Hematopoietic multipotent progenitor cell (in vitro differentiated cells): ENCODE data around the gene DCTN4. TPM values are rescaled to one million over a fixed set of nuclear protein-coding genes. Genes with fewer than 3 reads are reported as not detected.
"Not testable (repeated sequence)": the region's sequence is repeated elsewhere in the genome, so short reads cannot be mapped to it uniquely, and the experiment has no call there.

Source experiments
- DNase-seq, 3 donors: peaks; one replicate each; pipeline ENCODE4 v3.0.0-alpha.2; 2011 to 2015; ENCODE audit warnings: low read depth in 2 of 3, low spot score in 2 of 3
- total RNA-seq: library from RNA; depleted of rRNA; stranded (reverse); fragments of >200 nt; gene quantifications from one replicate; pipeline ENCODE4 v1.2.3, GENCODE V29; 2012

DCTN4 gene
- total RNA-seq, result 33.4 TPM

DNA sequence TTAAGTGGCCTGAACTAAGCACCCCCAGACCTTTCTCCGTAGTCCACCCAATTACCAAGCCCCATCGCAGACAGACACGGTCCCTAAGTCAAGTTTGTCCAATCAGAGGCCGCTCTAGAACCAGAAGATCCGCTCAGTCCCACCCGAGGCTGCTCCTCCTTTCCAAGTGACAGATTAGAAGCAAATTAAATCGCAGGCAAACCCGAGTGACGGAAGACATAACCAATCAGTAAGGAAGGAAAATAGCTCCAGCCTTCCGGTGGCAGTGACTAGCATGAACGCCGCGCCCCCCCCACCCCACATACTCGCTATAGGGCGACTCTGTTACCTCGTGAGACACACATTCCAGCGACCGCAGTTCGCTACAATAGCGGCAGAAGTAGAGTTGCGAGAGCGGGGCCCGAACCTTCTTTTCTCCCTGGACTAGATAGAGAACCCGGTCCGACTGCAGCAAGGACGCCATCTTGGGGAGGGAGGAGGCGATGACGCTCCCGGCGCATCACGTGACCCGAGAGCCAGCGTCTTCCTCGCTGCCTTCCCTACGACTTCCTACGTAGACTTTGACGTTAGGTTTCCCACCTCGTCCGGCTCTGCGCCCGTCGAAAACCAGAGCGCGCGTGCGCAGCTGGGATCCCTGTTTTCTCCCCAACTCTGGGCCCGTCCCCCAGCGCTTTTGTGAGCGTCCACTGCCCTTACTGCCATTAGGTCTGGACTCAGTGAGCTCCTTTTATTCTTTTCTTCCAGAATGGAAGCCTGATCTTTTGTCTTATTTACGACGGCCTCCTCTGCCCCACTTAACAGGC lies at the start of gene DCTN4:
Gene DCTN4 (minus strand): TSS at position 487 of the 803 bp plus-strand sequence. CDS start 24 bp downstream, at position 463.
- DNase-seq, result peak; percentile 95 to 99 (median 97)

DNA sequence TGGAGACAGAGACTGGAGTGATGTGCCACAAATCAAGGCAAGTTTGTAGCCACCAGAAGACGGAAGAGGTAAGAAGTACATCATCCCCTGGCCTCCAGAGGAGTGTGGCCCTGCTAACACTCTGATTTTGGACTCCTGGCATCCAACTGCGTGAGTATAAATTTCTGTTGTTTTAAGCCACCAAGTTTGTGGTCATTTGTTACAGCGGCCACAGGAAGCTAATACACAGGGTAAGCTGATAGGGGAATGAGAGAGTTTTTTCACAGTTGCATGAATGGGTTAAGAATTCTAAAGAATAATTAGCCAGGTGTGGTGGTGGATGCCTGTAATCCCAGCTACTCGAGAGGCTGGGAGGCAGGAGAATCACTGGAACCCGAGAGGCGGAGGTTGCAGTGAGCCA lies 45.6 kb upstream of the DCTN4 start:
- no peak for DNase-seq

DNA sequence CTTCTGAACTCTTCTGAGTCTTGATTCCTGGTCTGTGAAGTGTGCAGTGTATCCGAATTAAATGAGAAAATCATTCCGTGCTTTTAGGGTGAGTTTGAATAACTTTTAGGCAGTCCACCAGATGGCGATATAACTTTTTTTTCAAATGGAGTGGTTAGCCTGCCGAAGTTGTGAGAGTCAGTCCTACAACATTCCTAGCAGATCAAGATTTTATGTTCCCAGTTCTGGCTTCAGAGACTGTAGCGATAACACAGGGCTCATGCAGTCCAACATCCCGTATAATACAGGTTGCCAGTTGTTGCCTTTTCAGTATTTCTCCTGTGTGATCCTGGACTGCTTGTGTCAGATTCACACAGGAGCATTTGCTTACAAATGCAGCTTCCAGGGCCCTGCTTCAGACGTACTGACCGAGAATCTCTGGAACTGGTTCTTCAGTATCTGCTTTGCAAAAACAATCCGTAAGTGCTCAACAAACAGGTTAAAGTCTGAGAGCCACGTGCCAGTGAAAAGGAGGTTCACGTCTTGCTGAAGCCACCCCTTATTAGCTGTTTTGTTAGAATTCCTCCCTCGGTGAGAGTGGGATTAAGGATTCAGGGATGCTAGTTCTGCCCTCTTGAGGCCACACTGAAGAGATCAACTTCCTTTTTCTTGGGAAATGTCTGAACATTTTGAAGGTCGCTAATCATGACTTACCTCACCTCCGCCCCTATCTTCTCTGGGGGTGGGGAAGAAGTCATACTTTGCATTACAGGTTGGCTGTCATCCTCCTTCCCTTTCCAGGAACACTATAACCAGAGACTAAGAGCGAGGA lies 42.5 kb upstream of the DCTN4 start:
- peak; percentile 18 to 79 (median 59) for DNase-seq

DNA sequence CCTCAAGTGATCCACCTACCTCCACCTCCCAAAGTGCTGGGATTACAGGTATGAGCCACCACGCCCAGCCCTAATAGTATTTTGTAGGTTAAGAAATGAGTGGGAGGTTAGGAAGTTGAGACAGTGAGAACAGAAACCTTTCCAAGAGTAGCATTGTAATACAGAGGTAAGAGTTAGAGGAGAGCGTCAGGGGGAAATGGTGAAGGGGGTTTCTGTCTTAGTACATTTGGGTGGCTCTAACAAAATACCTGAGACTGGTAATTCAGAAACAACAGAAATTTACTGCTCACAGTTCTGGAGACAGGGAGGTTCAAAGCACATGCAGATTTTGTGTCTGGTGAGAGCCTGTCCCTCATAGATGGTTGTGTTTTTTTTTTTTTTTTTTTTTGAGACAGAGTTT lies 38.6 kb upstream of the DCTN4 start:
- no peak for DNase-seq

DNA sequence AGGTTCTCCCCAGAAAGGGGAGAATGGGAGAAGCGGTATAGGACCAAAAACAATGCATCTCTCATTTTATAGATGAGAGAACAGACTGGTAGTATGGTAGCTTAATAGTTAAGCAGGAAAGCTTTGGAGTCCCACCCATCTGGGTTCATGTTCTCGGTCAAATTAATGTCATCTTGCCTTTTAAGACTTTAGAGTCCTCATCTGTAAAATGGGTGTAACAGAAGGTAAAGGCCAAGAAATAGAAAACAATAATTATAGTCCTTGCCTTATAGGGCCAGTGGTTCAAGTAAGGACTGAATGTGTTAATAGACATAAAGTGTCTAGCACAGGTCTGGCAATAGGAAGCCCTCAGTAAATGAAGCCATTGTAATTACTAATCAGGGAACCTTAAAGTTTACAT lies 36.1 kb upstream of the DCTN4 start:
- no peak for DNase-seq

DNA sequence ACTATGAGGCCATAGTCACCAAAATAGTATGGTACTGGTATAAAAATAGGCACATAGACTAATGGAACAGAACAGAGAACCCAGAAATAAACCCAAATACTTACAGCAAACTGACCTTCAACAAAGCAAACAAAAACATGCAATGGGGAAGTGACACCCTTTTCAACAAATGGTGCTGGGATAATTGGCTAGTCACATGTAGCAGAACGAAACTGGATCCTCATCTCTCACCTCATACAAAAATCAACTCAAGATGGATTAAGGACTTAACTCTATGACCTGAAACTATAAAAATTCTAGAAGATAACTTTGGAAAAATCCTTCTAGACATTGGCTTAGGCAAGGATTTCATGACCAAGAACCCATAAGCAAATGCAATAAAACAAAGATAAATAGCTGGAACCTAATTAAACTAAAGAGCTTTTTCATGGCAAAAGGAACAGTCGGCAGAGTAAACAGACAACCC lies 34.6 kb upstream of the DCTN4 start:
- DNase-seq, result not testable (repeated sequence)

DNA sequence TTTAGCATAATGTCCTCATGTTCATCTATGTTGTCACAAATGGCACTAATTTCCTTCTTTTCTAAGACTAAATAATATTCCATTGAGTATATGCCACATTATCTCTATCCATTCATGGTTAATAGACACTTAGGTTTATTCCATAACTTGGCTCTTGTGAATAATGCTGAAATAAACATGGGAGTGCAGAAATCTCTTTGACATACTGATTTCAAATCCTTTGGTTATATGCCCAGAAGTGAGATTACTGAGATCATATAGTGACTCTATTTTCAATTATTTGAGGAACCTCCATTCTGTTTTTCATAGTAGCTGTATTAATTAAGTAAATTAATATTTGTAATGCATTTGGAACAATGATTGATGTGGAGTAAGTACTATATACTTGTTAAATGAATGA lies 32.7 kb upstream of the DCTN4 start:
- no peak for DNase-seq

DNA sequence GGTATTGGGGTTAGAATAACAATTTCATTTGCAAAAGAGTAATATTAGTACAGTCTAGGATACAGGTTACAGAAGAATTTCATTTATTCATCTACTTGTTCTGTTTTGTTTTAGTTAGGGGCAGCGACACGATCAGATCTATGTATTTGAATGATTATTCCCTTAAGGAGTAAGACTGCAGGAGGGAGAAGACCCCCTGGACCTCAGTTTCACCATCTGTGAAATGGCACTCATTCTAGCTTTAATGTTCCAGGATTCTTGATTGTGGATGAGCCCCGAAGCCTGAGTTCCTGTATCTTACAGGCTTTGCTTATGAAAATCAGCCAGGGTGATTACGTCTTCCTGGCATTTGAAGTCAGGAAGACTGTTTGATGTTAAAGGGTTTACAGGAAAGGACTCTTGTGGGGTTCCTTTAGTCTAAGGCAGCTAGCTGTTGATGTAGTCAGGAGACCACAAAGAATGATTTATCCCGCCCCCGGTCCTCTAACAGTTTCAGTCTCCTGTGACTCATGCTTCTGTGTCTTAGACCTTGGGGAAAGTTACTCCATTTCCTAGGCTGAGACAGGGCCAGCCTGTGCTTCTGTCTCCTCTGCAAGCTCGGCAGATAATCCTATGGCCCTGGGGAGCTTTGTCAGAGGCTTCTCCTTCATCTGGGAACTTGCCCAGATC lies 31.3 kb upstream of the DCTN4 start:
- DNase-seq, result peak; percentile 32 to 94 (median 91)

DNA sequence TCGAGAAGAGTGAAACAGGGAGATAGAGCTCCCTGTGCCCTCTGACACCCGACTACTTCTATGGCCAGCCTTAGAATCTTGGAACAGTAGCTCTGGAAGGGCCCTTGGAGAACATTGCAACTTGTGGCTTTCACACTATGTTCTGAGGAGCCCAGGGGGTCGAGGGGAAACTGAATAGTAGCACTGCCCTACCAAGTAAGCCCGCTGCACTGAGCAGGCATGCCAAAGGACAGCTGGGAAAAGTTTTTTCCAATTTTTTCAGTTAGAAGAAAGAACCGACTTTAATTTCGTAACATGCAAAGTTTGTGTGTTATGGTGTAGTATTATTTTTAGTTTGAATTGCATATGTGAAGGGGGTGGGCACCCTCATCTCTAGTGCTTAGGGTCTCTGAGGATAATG lies 30.6 kb upstream of the DCTN4 start:
- no peak for DNase-seq

DNA sequence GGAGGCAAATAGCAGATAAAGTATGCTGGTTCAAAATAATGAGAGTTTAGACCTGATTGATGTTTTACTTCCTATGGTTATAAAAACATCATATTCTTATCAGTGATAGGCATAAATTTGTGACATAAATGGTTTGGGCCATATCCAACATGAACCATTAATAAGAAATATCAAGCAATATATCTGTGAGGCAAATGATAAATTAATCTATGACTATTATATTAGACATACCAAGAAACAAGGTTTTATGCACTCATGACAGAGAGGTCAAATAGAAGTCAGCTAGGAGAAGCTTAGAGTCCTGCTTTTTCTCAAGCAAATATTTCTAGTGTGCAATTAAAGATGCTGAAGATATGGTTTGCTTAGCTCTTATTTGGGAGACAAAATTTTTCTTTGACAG lies 30.2 kb upstream of the DCTN4 start:
- no peak for DNase-seq

DNA sequence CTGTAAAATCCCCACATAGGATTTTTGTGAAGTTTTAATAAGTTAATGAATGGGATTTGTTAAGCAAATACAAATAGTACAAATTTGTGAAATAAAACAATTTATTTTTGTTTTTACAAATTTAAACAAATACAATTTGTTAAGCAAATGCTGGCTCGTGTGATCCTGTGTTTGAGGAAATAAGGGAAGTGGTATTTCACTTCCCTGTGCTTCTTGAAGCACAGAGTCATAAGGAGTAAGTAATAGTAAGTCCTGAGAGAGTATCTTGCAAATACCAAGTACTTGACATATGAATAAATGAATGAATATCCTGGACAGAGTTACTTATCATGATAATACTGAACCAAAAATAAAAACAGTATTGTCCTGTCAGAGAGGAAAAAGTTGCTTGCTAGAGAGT lies 28.8 kb upstream of the DCTN4 start:
- no peak for DNase-seq

DNA sequence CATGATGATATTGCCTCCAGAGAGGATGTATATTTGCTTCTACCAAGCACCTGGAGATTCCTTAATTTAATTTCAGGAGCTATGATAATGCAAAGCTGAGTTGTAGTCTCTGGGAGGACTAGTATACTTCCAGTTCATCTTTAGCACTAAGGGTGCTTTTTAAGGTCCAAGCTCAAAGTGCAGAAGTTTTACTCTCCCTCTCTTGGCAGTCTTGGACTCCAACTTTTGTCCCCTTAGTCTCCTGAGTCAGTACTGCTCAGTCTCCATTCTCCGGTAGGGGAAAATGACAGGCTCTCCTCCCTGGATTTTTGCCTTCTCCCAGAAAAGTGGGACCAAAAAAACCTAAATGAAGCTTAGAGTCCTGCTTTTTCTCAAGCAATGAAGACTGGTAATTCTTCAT lies 28.1 kb upstream of the DCTN4 start:
- DNase-seq, result no peak

DNA sequence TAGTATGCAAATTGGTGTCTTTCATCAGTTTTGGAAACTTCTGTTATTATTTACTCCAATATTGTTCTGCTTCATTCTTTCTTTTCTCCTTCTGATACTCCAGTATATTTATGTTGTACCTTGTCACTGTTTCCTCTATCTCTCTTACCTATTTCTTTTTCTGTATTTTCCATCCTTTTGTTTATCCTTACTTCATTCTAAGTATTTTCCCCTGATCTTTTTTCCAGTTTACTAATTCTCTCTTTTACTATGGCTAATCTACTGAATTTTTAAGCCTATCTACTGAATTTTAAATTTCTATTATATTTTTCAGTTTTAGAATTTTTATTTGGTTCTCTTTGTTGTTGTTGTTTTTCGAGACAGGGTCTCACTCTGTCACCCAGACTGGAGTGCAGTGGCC lies 27.1 kb upstream of the DCTN4 start:
- no peak for DNase-seq

DNA sequence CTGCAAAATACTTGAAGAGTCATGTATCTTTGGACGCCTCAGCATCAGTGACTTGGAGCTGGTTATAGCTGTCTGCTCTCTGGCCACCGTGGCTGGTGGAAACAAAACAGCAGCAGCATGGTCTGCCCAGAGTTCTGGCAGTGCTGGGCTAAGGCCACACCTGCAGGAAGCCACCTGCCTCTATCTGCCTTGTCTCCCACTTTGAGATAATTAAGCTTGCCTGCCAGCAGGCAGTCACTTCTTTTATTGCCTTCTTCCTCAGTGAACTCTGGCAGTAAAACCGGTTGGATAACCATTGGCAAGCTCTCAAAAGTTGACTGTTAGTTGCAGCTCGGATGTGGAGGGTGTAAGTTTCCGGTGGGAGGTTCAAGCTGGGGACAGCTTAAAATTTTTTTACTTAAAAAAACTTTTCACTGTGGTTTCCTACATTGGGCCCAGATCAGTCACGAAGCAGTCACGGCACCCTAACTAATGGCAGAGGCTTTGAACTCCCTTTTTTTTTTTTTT lies 24.7 kb upstream of the DCTN4 start:
- peak; percentile 49 to 98 (median 90) for DNase-seq

DNA sequence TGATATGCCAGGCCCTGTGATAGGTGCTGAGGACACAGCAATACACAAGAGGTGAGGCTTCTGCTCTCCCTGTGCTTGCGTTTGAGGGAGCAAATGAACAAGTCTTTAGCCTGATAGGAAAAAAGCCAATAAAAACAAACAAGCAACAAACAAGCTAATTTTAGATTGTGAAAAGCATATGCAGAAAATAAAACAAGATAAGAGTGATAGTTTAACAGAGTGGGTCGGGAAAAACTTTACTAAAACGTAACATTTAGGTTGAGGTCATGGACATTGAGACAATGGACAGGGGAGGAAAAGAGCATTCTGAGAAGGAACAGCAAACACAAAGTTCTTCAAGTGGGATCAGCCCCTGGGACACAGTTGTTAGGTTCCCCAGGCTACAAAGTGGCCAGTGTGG lies 24.0 kb upstream of the DCTN4 start:
- DNase-seq, result no peak

DNA sequence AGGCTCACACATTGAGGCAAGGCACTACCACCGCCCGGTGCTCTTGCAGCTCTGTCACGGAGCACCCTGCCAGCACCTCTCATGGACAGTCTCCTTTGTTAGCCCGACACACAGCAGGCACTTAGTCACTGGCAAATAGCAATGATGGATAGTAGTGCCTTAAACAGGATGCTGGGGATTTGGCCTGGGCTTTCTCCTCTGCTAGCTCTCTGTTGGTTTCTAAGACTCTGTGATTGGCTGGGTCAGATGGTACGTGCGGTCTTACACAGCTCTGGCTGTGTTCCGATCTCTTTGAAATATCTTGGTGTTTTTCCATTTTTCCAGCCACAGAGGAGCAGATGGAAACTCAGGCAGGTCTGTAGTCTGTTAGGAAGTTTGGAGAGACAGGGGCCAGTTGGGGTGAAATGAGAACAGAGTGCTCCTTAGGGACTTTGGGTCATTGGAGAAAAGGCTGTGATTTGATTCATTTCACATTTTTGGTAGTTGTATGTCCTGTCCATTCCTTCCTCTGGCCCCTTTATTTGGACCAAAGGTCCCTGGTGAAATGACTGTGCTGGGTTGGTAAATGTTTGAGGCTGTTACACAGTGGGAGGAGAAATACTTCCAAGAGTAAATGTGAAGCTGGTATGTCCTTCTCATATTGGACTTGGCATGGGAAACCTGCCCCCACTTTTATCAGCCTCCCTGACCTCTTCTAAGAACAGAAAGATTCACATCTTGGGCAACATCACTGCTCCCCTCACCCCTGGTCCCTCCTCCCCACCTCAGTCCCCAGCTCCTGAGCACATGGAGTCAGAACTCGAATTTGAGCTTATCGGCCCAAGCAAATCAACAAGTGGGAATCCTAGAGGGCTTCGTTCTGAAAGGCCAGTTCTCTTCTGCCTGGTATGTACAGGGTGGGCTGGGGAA lies 23.1 kb upstream of the DCTN4 start:
- no peak for DNase-seq

DNA sequence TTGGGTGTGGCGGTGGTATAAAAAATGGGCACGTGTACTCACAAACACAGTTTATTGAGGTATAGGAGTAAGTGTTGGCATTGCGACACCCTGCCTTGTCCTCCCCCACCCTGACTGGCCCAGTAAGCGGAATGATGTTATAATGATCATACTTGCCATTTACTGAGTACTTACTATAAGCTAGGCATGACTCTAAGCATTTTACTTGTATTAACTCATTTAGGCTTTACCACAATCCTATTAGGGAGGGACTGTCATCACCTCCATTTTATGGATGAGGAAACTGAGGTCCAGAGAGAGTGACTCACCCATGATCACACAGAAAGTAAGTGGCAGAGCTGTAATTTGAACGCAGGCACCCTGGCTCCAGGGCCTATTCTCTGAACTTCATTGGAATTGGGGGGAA lies 22.0 kb upstream of the DCTN4 start:
- no peak for DNase-seq

DNA sequence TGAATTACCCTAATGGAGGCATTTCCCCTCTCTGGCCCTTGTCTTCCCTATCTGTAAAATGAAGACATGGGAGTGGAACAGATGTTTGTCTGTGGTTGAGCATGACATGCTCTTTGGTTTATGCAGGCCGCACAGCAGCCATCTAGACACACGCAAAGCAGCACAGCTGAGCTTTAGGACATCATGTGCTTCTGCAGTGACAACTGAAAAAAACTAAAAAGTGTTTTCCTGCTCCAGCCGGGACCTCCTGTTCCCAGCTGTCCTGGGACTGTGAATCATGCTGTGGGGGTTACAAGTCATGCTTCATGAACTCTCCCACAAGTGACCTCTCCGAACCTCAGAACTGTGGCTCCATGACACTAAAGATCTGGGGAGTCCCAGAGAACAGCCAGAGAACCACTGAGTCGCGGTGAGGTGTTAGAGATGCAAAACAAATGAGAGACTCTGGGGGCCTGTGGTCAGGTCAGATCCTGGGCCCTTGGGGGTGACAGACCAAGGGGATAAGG lies 21.4 kb upstream of the DCTN4 start:
- DNase-seq, result peak in 1 of 3 donors; percentile 43

DNA sequence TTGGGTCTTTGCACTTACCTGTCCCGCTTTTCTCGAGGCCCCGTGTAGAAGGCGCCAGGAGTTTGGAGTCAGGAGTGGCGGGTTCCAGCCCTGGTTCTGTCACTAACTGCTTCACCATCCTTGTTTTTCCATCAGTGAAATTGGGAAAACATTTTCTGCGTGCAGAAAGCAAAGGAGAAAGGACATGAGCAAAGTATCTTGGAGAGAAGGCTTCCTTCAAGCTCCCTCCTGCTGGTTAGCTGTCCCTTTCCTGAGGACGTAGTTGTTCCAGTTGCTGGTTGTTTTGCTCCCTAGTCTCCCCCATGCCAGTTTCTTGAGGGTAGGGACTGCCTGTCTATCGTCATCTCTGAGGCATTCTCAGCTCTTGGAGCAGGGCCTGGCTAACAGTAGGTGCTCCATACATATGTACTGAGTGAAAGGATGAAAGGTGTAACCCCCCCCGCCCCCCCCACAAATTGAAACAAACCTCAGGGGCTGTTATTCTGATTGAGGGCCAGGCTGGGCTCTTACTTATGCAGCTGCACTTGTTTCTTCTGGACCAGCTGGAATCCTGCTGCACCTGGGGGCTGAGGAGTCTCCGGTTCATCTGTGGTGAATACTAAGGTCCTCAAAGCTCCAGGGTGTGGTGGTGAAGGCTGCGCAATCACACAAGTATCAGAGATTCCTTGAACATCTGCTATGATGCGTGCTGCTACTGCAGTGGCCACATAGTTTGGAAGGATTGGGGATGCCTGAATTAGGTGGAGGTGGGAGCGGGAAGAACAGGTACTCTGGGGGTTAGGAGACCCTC lies 20.8 kb upstream of the DCTN4 start:
- DNase-seq, result peak in 1 of 3 donors; percentile 29
